B cell (primary cell): ENCODE data around the gene XIRP2.
"Not testable (repeated sequence)": the region's sequence is repeated elsewhere in the genome, so short reads cannot be mapped to it uniquely, and the experiment has no call there.

Experiments used
- EZH2 ChIP-seq: IDR thresholded peaks from 2 replicates; pipeline ENCODE4 v1.6.1; 2012; ENCODE audit warnings: borderline replicate concordance, low read depth, mild to moderate bottlenecking, moderate library complexity, low read length; ENCODE audit not compliant: insufficient read depth, poor library complexity, severe bottlenecking
- TF ChIP-seq, protein P1 (sequence below): fragments of 200-600 bp; IDR thresholded peaks from one replicate; pipeline ENCODE4 v1.8.0; 2022; ENCODE audit warnings: antibody characterized with exemption, mild to moderate bottlenecking

DNA sequence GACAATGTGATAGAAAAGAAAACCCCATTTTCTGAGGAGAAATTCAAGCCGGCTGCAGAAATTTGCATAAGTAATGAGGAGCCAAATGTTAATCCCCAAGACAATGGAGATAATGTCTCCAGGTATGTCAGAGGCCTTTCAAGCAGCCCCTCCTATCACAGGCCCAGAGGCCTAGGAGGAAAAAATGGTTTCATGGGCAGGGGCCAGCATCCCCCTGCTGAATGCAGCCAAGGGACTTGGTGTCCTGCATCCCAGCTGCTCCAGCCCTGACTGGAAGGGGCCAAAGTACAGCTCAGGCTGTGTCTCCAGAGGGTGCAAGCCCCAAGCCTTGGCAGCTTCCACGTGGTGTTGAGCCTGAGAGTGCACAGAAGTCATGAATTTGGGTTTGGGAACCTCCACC, 380.0 kb downstream of the XIRP2 start:
- TF ChIP-seq, protein P1, sequence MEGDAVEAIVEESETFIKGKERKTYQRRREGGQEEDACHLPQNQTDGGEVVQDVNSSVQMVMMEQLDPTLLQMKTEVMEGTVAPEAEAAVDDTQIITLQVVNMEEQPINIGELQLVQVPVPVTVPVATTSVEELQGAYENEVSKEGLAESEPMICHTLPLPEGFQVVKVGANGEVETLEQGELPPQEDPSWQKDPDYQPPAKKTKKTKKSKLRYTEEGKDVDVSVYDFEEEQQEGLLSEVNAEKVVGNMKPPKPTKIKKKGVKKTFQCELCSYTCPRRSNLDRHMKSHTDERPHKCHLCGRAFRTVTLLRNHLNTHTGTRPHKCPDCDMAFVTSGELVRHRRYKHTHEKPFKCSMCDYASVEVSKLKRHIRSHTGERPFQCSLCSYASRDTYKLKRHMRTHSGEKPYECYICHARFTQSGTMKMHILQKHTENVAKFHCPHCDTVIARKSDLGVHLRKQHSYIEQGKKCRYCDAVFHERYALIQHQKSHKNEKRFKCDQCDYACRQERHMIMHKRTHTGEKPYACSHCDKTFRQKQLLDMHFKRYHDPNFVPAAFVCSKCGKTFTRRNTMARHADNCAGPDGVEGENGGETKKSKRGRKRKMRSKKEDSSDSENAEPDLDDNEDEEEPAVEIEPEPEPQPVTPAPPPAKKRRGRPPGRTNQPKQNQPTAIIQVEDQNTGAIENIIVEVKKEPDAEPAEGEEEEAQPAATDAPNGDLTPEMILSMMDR = not testable (repeated sequence)
- TF ChIP-seq EZH2 = not testable (repeated sequence)
